ENCODE results near the gene TNNT3.

DNA sequence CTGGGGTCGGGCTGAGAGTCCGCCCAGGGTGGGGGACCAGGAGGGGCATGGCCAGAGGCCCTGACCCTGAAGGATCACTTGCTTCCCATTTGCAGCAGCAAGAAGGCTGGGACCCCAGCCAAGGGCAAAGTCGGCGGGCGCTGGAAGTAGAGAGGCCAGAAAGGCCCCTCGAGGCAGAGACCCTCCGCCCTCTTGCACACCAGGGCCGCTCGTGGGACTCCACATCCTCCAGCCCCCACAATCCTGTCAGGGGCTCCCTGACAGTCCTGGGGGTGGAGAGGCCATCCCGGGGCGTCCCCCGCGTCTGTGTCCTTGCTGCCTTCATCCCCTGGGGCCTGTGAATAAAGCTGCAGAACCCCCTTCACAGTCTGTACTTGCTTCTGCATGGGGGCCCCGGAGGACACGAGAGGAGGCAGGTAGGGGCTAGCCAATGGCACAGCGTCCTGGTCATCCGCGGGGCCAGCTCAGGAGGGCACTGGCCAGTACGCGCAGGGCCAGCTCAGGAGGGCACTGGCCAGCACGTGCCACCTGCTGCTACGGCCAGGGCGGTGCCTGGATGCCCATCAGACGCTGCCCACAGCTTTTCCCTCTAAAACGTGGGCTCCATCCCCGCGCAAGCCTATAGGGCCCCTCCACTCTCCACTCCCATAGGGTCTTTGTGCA, 19.0 kb downstream of the TNNT3 start:
- TF ChIP-seq, protein P1, sequence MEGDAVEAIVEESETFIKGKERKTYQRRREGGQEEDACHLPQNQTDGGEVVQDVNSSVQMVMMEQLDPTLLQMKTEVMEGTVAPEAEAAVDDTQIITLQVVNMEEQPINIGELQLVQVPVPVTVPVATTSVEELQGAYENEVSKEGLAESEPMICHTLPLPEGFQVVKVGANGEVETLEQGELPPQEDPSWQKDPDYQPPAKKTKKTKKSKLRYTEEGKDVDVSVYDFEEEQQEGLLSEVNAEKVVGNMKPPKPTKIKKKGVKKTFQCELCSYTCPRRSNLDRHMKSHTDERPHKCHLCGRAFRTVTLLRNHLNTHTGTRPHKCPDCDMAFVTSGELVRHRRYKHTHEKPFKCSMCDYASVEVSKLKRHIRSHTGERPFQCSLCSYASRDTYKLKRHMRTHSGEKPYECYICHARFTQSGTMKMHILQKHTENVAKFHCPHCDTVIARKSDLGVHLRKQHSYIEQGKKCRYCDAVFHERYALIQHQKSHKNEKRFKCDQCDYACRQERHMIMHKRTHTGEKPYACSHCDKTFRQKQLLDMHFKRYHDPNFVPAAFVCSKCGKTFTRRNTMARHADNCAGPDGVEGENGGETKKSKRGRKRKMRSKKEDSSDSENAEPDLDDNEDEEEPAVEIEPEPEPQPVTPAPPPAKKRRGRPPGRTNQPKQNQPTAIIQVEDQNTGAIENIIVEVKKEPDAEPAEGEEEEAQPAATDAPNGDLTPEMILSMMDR (IDR thresholded peaks at IDR 0.05): no peak
- TF ChIP-seq POLR2A (IDR thresholded peaks at IDR 0.05): no peak

Data from body of pancreas (tissue), 4 donors.